ENCODE results near the gene NT5DC4. TPM values are rescaled to one million over a fixed set of nuclear protein-coding genes. Genes with fewer than 3 reads are reported as not detected.
A peak's percentile ranks its signal among the peaks of the same experiment; 100 is the strongest.

Gene NT5DC4
- total RNA-seq, 1 donor from 2014 or later: not detected

GRCh38 chr2:112726487-112727190, 5.8 kb downstream of the NT5DC4 start:
- Histone ChIP-seq H3K4me1 (ENCODE audit: insufficient read depth, low read length) (peaks cover 5% of the 10 kb centered on the region), H2AFZ (ENCODE audit: low read depth, low read length) (peak overlapping the region; percentile 81), H3K79me2 (ENCODE audit: insufficient read depth, low read length) (no peaks in the 10 kb centered on the region), H3K4me3 (ENCODE audit: insufficient read depth, low read depth, low read length) (no peak overlapping the region), H3K36me3 (ENCODE audit: insufficient read depth, low read length) (no peaks in the 10 kb centered on the region), H3K9ac (ENCODE audit: low read length) (peak overlapping the region; percentile 62), H4K20me1 (ENCODE audit: insufficient read depth, low read length) (no peaks in the 10 kb centered on the region), H3K4me2 (ENCODE audit: low read length) (peak overlapping the region; percentile 28), H3K27ac (ENCODE audit: low read depth, low read length) (no peak overlapping the region), H3K9me3 (ENCODE audit: insufficient read depth, low read depth, low read length) (no peaks in the 10 kb centered on the region), H3K27me3 (ENCODE audit: insufficient read depth, low read length) (no peaks in the 10 kb centered on the region)
- FAIRE-seq (peak; percentile 76), DNase-seq (ENCODE audit: low read depth) (peak; percentile 58)
- Mint-ChIP-seq H3K36me3 (ENCODE audit: low read depth, unreplicated experiment) (no peaks in the 10 kb centered on the region), H3K27me3 (ENCODE audit: low read depth, unreplicated experiment) (peaks cover 30% of the 10 kb centered on the region), H3K4me3 (ENCODE audit: unreplicated experiment) (no peak overlapping the region), H3K9me3 (ENCODE audit: unreplicated experiment) (no peaks in the 10 kb centered on the region), H3K4me1 (ENCODE audit: low read depth, unreplicated experiment) (peaks cover 10% of the 10 kb centered on the region), H3K27ac (ENCODE audit: unreplicated experiment) (no peak overlapping the region)
- no peak for TF ChIP-seq EZH2 (IDR thresholded peaks at IDR 0.05; ENCODE audit: insufficient read depth, low read length)
- TF ChIP-seq CTCF (IDR thresholded peaks at IDR 0.05; ENCODE audit: insufficient read depth, low read depth, low read length): peak; percentile 83

GRCh38 chr2:112727276-112728028, 6.6 kb downstream of the NT5DC4 start:
- Mint-ChIP-seq H3K4me1 (ENCODE audit: low read depth, unreplicated experiment) (peaks cover 10% of the 10 kb centered on the region), H3K4me3 (ENCODE audit: unreplicated experiment) (no peak overlapping the region), H3K27ac (ENCODE audit: unreplicated experiment) (no peak overlapping the region), H3K36me3 (ENCODE audit: low read depth, unreplicated experiment) (no peaks in the 10 kb centered on the region), H3K9me3 (ENCODE audit: unreplicated experiment) (no peaks in the 10 kb centered on the region), H3K27me3 (ENCODE audit: low read depth, unreplicated experiment) (peaks cover 26% of the 10 kb centered on the region)
- Histone ChIP-seq H3K27me3 (ENCODE audit: insufficient read depth, low read length) (peaks cover under 1% of the 10 kb centered on the region), H3K79me2 (ENCODE audit: insufficient read depth, low read length) (no peaks in the 10 kb centered on the region), H3K27ac (ENCODE audit: low read depth, low read length) (no peak overlapping the region), H3K9me3 (ENCODE audit: insufficient read depth, low read depth, low read length) (no peaks in the 10 kb centered on the region), H2AFZ (ENCODE audit: low read depth, low read length) (no peak overlapping the region), H3K36me3 (ENCODE audit: insufficient read depth, low read length) (no peaks in the 10 kb centered on the region), H3K4me2 (ENCODE audit: low read length) (no peak overlapping the region), H3K4me1 (ENCODE audit: insufficient read depth, low read length) (peaks cover 5% of the 10 kb centered on the region), H4K20me1 (ENCODE audit: insufficient read depth, low read length) (no peaks in the 10 kb centered on the region), H3K4me3 (ENCODE audit: insufficient read depth, low read depth, low read length) (no peak overlapping the region), H3K9ac (ENCODE audit: low read length) (no peak overlapping the region)
- DNase-seq (ENCODE audit: low read depth) (no peak), FAIRE-seq (no peak)
- TF ChIP-seq EZH2 (IDR thresholded peaks at IDR 0.05; ENCODE audit: insufficient read depth, low read length): no peak
- no peak for TF ChIP-seq CTCF (IDR thresholded peaks at IDR 0.05; ENCODE audit: insufficient read depth, low read depth, low read length)

- Mint-ChIP-seq H3K36me3 (ENCODE audit: low read depth, unreplicated experiment) (no peaks in the 10 kb centered on the region), H3K27me3 (ENCODE audit: low read depth, unreplicated experiment) (peaks cover 28% of the 10 kb centered on the region), H3K27ac (ENCODE audit: unreplicated experiment) (no peak overlapping the region), H3K4me1 (ENCODE audit: low read depth, unreplicated experiment) (peaks cover 10% of the 10 kb centered on the region), H3K9me3 (ENCODE audit: unreplicated experiment) (no peaks in the 10 kb centered on the region), H3K4me3 (ENCODE audit: unreplicated experiment) (no peak overlapping the region)
- H4K20me1 ChIP-seq (ENCODE audit: insufficient read depth, low read length): no peaks in the 10 kb centered on the region
- H3K4me2 ChIP-seq (ENCODE audit: low read length): no peak overlapping the region
- TF ChIP-seq CTCF (IDR thresholded peaks at IDR 0.05; ENCODE audit: insufficient read depth, low read depth, low read length): no peak
- no peak for TF ChIP-seq EZH2 (IDR thresholded peaks at IDR 0.05; ENCODE audit: insufficient read depth, low read length)
- H2AFZ ChIP-seq (ENCODE audit: low read depth, low read length): no peak overlapping the region
- peaks cover 5% of the 10 kb centered on the region for H3K4me1 ChIP-seq (ENCODE audit: insufficient read depth, low read length)
- no peak overlapping the region for H3K27ac ChIP-seq (ENCODE audit: low read depth, low read length)
- no peaks in the 10 kb centered on the region for H3K79me2 ChIP-seq (ENCODE audit: insufficient read depth, low read length)
- no peak for DNase-seq (ENCODE audit: low read depth)
- peaks cover 4% of the 10 kb centered on the region for H3K27me3 ChIP-seq (ENCODE audit: insufficient read depth, low read length)
- no peak for FAIRE-seq
- no peaks in the 10 kb centered on the region for H3K36me3 ChIP-seq (ENCODE audit: insufficient read depth, low read length)
- H3K4me3 ChIP-seq (ENCODE audit: insufficient read depth, low read depth, low read length): no peak overlapping the region
- H3K9ac ChIP-seq (ENCODE audit: low read length): no peak overlapping the region
- no peaks in the 10 kb centered on the region for H3K9me3 ChIP-seq (ENCODE audit: insufficient read depth, low read depth, low read length)
Observed at GRCh38 chr2:112728029-112728362, 7.2 kb downstream of the NT5DC4 start.

Measured in astrocyte (in vitro differentiated cells and primary cell).